ENCODE measurements around the gene RFFL. TPM values are rescaled to one million over a fixed set of nuclear protein-coding genes. Genes with fewer than 3 reads are reported as not detected.

The RFFL gene
- total RNA-seq, 4 donors from 2014 or later: 31.7 to 64.0 (median 56.2) TPM

GRCh38 chr17:34980353-34980680 lies 83.2 kb downstream of the RFFL start, which contains the start of gene LIG3:
TSS of gene LIG3 (plus strand) at chr17:34980512. CDS start at chr17:34983006, 2,494 bp downstream.
- peaks cover 0 to 21% (median 0%) of the 10 kb centered on the region in 3 donors for H3K36me3 ChIP-seq
- TF ChIP-seq CTCF (IDR thresholded peaks at IDR 0.05) (peak in 1 of 6 experiments; percentile 32), POLR2A (IDR thresholded peaks at IDR 0.05) (peak in 1 of 4 donors; percentile 66)
- no peaks in the 10 kb centered on the region for H3K9me3 ChIP-seq
- intact Hi-C loops (cut with DNase I): loop anchor here (5.0 kb wide), 1 partner anchor 107 kb away; no protein-coding TSS in a partner anchor
- DNase-seq: peak; percentile 55
- peak within 1 kb of the TSS; percentile 90 to 98 (median 96) for H3K4me3 ChIP-seq
- peaks cover 10 to 47% (median 11%) of the 10 kb centered on the region in 3 donors for H3K4me1 ChIP-seq
- H3K27ac ChIP-seq: peak within 1 kb of the TSS; percentile 99 to 100 (median 100)
- no peaks in the 10 kb centered on the region for H3K27me3 ChIP-seq
- WGBS, 2 donors: 0 to 1% methylated on average over 5 of the region's 39 CpGs

- TF ChIP-seq POLR2A (IDR thresholded peaks at IDR 0.05) (peak in 1 of 4 donors; percentile 78), CTCF (IDR thresholded peaks at IDR 0.05) (no peak)
- DNase-seq: no peak
- WGBS, 2 donors: 12 to 16% methylated on average over 15 of the region's 15 CpGs
- Histone ChIP-seq H3K4me3 (peak overlapping the region; percentile 90 to 98 (median 96)), H3K27me3 (no peaks in the 10 kb centered on the region), H3K36me3 (peaks cover 0 to 19% (median 0%) of the 10 kb centered on the region in 3 donors), H3K4me1 (peaks cover 10 to 46% (median 11%) of the 10 kb centered on the region in 3 donors), H3K27ac (peak overlapping the region; percentile 99 to 100 (median 100)), H3K9me3 (no peaks in the 10 kb centered on the region)
- intact Hi-C loops (cut with DNase I): loop anchor here (5.0 kb wide), 1 partner anchor 108 kb away; no protein-coding TSS in a partner anchor
These were observed 83.7 kb downstream of the RFFL start for GRCh38 chr17:34979650-34980352.

- Histone ChIP-seq H3K27me3 (no peaks in the 10 kb centered on the region), H3K4me1 (peaks cover 10 to 39% (median 11%) of the 10 kb centered on the region in 3 donors), H3K9me3 (no peaks in the 10 kb centered on the region), H3K4me3 (no peak overlapping the region), H3K27ac (no peak overlapping the region), H3K36me3 (peaks cover 0 to 12% (median 0%) of the 10 kb centered on the region in 3 donors)
- intact Hi-C loops (cut with DNase I): no loop called here
- TF ChIP-seq CTCF (IDR thresholded peaks at IDR 0.05): no peak
- TF ChIP-seq POLR2A (IDR thresholded peaks at IDR 0.05): no peak
- 84 to 90% methylated on average over 7 of the region's 7 CpGs for WGBS, 2 donors
- DNase-seq: no peak
These were observed 84.4 kb downstream of the RFFL start for GRCh38 chr17:34979153-34979552.

GRCh38 chr17:34974794-34975785 lies 88.4 kb downstream of the RFFL start:
- DNase-seq: no peak
- Histone ChIP-seq H3K4me3 (no peak overlapping the region), H3K36me3 (no peaks in the 10 kb centered on the region), H3K9me3 (no peaks in the 10 kb centered on the region), H3K27ac (no peak overlapping the region), H3K27me3 (no peaks in the 10 kb centered on the region), H3K4me1 (peaks cover 0 to 10% (median 3%) of the 10 kb centered on the region in 3 donors)
- WGBS, 2 donors: 77 to 84% methylated on average over 3 of the region's 3 CpGs
- no peak for TF ChIP-seq CTCF (IDR thresholded peaks at IDR 0.05)
- intact Hi-C loops (cut with DNase I): no loop called here
